OCI-LY3 (cell line): ENCODE results near the gene HTR3A.

Experiments used
- EZH2phosphoT487 ChIP-seq: fragments of 200-600 bp; shearing (Covaris generic); IDR thresholded peaks from 2 replicates; pipeline ENCODE4 v1.6.1; 2018; ENCODE audit warnings: antibody characterized with exemption, mixed run types, low read depth
- TF ChIP-seq, protein P1 (sequence below): fragments of 200-600, 300-600 bp; sonication (generic); IDR thresholded peaks from 2 replicates; pipeline ENCODE4 v1.5.1; 2014; ENCODE audit warnings: antibody characterized with exemption, low read length, low read depth

DNA sequence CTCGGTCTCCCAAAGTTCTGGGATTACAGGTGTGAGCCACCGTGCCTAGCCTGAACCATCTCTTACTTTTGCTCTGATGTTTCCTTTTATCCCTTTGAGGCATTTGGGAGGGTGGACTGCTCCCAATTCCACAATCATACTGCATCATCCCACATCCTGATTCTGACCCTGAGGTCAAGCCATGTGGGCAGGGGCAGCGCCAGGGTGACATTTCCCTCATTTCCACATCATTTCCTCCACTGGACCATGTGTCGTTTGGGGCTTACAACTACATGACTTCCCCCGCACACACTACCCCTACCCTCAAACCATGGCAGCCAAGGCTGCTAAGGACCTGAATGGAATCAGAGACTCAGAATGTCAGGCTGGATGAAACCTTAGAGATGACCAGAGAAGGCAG lies 58.2 kb downstream of the HTR3A start:
- TF ChIP-seq, protein P1, sequence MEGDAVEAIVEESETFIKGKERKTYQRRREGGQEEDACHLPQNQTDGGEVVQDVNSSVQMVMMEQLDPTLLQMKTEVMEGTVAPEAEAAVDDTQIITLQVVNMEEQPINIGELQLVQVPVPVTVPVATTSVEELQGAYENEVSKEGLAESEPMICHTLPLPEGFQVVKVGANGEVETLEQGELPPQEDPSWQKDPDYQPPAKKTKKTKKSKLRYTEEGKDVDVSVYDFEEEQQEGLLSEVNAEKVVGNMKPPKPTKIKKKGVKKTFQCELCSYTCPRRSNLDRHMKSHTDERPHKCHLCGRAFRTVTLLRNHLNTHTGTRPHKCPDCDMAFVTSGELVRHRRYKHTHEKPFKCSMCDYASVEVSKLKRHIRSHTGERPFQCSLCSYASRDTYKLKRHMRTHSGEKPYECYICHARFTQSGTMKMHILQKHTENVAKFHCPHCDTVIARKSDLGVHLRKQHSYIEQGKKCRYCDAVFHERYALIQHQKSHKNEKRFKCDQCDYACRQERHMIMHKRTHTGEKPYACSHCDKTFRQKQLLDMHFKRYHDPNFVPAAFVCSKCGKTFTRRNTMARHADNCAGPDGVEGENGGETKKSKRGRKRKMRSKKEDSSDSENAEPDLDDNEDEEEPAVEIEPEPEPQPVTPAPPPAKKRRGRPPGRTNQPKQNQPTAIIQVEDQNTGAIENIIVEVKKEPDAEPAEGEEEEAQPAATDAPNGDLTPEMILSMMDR: no peak
- TF ChIP-seq EZH2phosphoT487: no peak
